ENCODE measurements around the gene DGKE. TPM values are rescaled to one million over a fixed set of nuclear protein-coding genes. Genes with fewer than 3 reads are reported as not detected.

Gene DGKE
- total and polyA plus RNA-seq, 3 experiments from 2014 or later: 4.9 to 30.5 (median 26.7) TPM

- Mint-ChIP-seq H3K27ac (no peak overlapping the region), H3K9me3 (no peaks in the 10 kb centered on the region)
These were observed 61.0 kb downstream of the DGKE start for GRCh38 chr17:56894859-56895455.

DNA sequence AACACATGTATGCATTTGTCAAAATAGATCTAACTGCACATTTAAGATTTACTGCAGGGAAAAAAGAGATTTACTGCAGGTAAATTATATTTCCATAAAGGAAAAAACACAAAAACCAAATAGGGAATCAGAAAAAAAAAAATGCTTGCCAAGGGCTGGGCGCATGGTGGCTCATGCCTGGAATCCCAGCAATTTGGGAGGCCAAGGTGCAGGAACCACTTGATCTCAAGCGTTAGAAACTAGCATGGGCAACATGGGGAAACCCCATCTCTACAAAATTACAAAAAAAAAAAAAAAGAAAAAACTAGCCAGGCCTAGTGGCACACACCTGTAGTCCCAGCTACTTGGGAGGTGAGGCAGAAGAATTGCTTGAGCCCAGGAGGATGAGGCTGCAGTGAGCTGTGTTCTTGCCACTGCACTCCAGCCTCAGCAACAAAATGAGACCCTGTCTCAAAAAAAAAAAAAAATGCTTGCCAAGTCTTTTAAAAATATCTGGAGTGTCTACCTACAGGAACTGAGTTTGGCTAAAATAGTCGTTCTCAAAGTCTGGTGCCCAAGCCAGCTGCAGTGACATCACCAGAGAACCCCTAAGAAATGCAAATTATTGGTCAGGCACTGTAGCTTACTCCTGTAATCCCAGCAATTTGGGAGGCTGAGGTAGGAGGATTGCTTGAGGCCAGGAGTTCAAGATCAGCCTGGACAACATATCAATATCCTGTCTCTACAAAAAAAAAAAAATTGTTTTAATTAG is 62.4 kb downstream of the DGKE start:
- no peak overlapping the region for H3K27ac ChIP-seq (ENCODE audit: low read depth, low read length)
- Mint-ChIP-seq H3K27ac (no peak overlapping the region), H3K4me1 (peaks cover 0 to 12% (median 4%) of the 10 kb centered on the region in 3 donors), H3K9me3 (no peaks in the 10 kb centered on the region), H3K27me3 (no peaks in the 10 kb centered on the region), H3K4me3 (no peak overlapping the region), H3K36me3 (peaks cover 20 to 96% (median 35%) of the 10 kb centered on the region in 3 donors)
- H3K4me1 ChIP-seq (ENCODE audit: insufficient read depth, low read length): no peaks in the 10 kb centered on the region
- POLR2A ChIA-PET: no interaction called here
- H3K4me3 ChIP-seq (ENCODE audit: low read length): no peak overlapping the region
- CTCF ChIA-PET: no interaction called here
- H3K27me3 ChIP-seq (ENCODE audit: insufficient read depth, low read length, poor library complexity, severe bottlenecking): no peaks in the 10 kb centered on the region
- H3K9me3 ChIP-seq (ENCODE audit: low read length): no peaks in the 10 kb centered on the region
- no peak for DNase-seq
- H3K36me3 ChIP-seq (ENCODE audit: insufficient read depth, low read length): peaks cover 56% of the 10 kb centered on the region

More at GRCh38 chr17:56894859-56895455, 61.0 kb downstream of the DGKE start:
- no peak for DNase-seq
- peaks cover 0 to 5% (median 2%) of the 10 kb centered on the region in 3 donors for H3K4me1 Mint-ChIP-seq
- no peaks in the 10 kb centered on the region for H3K27me3 Mint-ChIP-seq
- H3K4me1 ChIP-seq (ENCODE audit: insufficient read depth, low read length): no peaks in the 10 kb centered on the region
- H3K9me3 ChIP-seq (ENCODE audit: low read length): no peaks in the 10 kb centered on the region
- POLR2A ChIA-PET: no interaction called here
- H3K27ac ChIP-seq (ENCODE audit: low read depth, low read length): no peak overlapping the region
- no peak overlapping the region for H3K4me3 Mint-ChIP-seq
- H3K36me3 Mint-ChIP-seq: peaks cover 15 to 96% (median 33%) of the 10 kb centered on the region in 3 donors
- CTCF ChIA-PET: interaction anchor here (1.3 to 1.4 kb wide), 2 partner anchors 43 to 44 kb away, joined by 3 to 7 read pairs; no protein-coding TSS in a partner anchor
- no peak overlapping the region for H3K4me3 ChIP-seq (ENCODE audit: low read length)
- H3K36me3 ChIP-seq (ENCODE audit: insufficient read depth, low read length): peaks cover 49% of the 10 kb centered on the region
- H3K27me3 ChIP-seq (ENCODE audit: insufficient read depth, low read length, poor library complexity, severe bottlenecking): no peaks in the 10 kb centered on the region

GRCh38 chr17:56896968-56897359 is 63.0 kb downstream of the DGKE start:
- H3K9me3 ChIP-seq (ENCODE audit: low read length): no peaks in the 10 kb centered on the region
- H3K9me3 Mint-ChIP-seq: no peaks in the 10 kb centered on the region
- POLR2A ChIA-PET: no interaction called here
- DNase-seq: no peak
- H3K4me1 Mint-ChIP-seq: peaks cover 0 to 12% (median 4%) of the 10 kb centered on the region in 3 donors
- no peaks in the 10 kb centered on the region for H3K4me1 ChIP-seq (ENCODE audit: insufficient read depth, low read length)
- H3K4me3 Mint-ChIP-seq: no peak overlapping the region
- no peaks in the 10 kb centered on the region for H3K27me3 Mint-ChIP-seq
- H3K27ac Mint-ChIP-seq: peak overlapping the region in 3 of 8 donors; percentile 58 to 72 (median 58)
- no peak overlapping the region for H3K4me3 ChIP-seq (ENCODE audit: low read length)
- peaks cover 62% of the 10 kb centered on the region for H3K36me3 ChIP-seq (ENCODE audit: insufficient read depth, low read length)
- CTCF ChIA-PET: no interaction called here
- no peaks in the 10 kb centered on the region for H3K27me3 ChIP-seq (ENCODE audit: insufficient read depth, low read length, poor library complexity, severe bottlenecking)
- peaks cover 20 to 97% (median 35%) of the 10 kb centered on the region in 3 donors for H3K36me3 Mint-ChIP-seq
- H3K27ac ChIP-seq (ENCODE audit: low read depth, low read length): no peak overlapping the region

- no peak for DNase-seq
- H3K27ac Mint-ChIP-seq: peak overlapping the region in 4 of 8 donors; percentile 22 to 79 (median 44)
- Histone ChIP-seq H3K4me1 (ENCODE audit: insufficient read depth, low read length) (no peaks in the 10 kb centered on the region), H3K27ac (ENCODE audit: low read depth, low read length) (no peak overlapping the region), H3K36me3 (ENCODE audit: insufficient read depth, low read length) (peaks cover 66% of the 10 kb centered on the region), H3K27me3 (ENCODE audit: insufficient read depth, low read length, poor library complexity, severe bottlenecking) (no peaks in the 10 kb centered on the region), H3K4me3 (ENCODE audit: low read length) (no peak overlapping the region), H3K9me3 (ENCODE audit: low read length) (no peaks in the 10 kb centered on the region)
- ChIA-PET CTCF (no interaction called here), POLR2A (no interaction called here)
- peaks cover 13 to 97% (median 28%) of the 10 kb centered on the region in 3 donors for H3K36me3 Mint-ChIP-seq
- no peaks in the 10 kb centered on the region for H3K27me3 Mint-ChIP-seq
- H3K4me3 Mint-ChIP-seq: no peak overlapping the region
- peaks cover 0 to 10% (median 4%) of the 10 kb centered on the region in 3 donors for H3K4me1 Mint-ChIP-seq
- no peaks in the 10 kb centered on the region for H3K9me3 Mint-ChIP-seq
These were observed 63.9 kb downstream of the DGKE start for GRCh38 chr17:56897646-56898424.

DNA sequence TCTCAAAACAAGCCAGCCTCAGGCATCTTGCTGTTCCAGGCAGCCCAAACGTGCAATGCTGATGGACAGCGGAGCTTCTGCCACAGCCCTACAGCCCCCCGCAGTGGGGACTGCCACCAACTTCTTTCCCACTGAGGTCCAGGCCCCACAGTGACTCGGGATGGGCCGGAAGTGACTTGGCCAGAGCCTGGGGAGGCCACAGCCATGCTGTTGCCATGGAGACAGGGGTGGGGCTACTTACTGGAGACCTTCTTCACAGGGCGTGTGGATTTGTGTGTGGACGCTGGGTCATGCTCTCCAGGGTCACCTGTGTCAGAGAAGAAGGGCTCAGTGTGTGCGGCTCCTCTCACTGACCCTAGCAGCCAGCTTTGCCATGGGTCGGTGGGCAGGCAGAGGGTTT is 64.9 kb downstream of the DGKE start:
- Histone ChIP-seq H3K4me1 (ENCODE audit: insufficient read depth, low read length) (no peaks in the 10 kb centered on the region), H3K27ac (ENCODE audit: low read depth, low read length) (no peak overlapping the region), H3K9me3 (ENCODE audit: low read length) (no peaks in the 10 kb centered on the region), H3K36me3 (ENCODE audit: insufficient read depth, low read length) (peaks cover 71% of the 10 kb centered on the region), H3K4me3 (ENCODE audit: low read length) (no peak overlapping the region), H3K27me3 (ENCODE audit: insufficient read depth, low read length, poor library complexity, severe bottlenecking) (no peaks in the 10 kb centered on the region)
- H3K27ac Mint-ChIP-seq: no peak overlapping the region
- peaks cover under 1 to 10% (median 4%) of the 10 kb centered on the region in 3 donors for H3K4me1 Mint-ChIP-seq
- POLR2A ChIA-PET: no interaction called here
- peaks cover 15 to 96% (median 28%) of the 10 kb centered on the region in 3 donors for H3K36me3 Mint-ChIP-seq
- H3K27me3 Mint-ChIP-seq: no peaks in the 10 kb centered on the region
- H3K4me3 Mint-ChIP-seq: no peak overlapping the region
- no peaks in the 10 kb centered on the region for H3K9me3 Mint-ChIP-seq
- DNase-seq: no peak
- CTCF ChIA-PET: interaction anchor here (1.4 kb wide), 1 partner anchor 40 kb away, joined by 4 read pairs; no protein-coding TSS in a partner anchor

DNA sequence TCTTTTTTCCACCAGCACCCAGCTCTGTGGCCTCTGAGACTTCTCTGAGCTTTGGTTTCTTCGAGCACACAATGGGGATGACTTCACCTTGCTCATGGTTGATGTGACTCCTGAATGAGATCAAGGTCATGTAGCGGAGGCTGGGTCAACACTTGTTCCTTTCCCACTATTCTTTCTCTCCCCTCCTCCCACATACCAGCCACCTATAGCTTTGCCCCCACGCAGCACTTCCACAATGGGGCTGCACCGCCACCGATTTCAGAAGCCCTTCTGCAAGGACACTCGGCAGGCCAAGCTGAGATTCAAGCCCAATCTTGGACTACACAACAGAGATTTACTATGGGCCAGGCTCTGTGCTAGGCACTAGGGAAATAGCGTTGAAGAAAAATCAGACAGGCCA is 65.5 kb downstream of the DGKE start:
- peaks cover 20 to 96% (median 33%) of the 10 kb centered on the region in 3 donors for H3K36me3 Mint-ChIP-seq
- POLR2A ChIA-PET: no interaction called here

GRCh38 chr17:56902348-56902747 is 68.4 kb downstream of the DGKE start:
- H3K27me3 Mint-ChIP-seq: no peaks in the 10 kb centered on the region
- peaks cover 15 to 23% (median 20%) of the 10 kb centered on the region in 3 donors for H3K4me1 Mint-ChIP-seq
- CTCF ChIA-PET: no interaction called here
- Histone ChIP-seq H3K4me3 (ENCODE audit: low read length) (no peak overlapping the region), H3K27me3 (ENCODE audit: insufficient read depth, low read length, poor library complexity, severe bottlenecking) (no peaks in the 10 kb centered on the region), H3K36me3 (ENCODE audit: insufficient read depth, low read length) (peaks cover 77% of the 10 kb centered on the region), H3K27ac (ENCODE audit: low read depth, low read length) (no peak overlapping the region), H3K9me3 (ENCODE audit: low read length) (no peaks in the 10 kb centered on the region), H3K4me1 (ENCODE audit: insufficient read depth, low read length) (no peaks in the 10 kb centered on the region)
- POLR2A ChIA-PET: no interaction called here
- H3K9me3 Mint-ChIP-seq: no peaks in the 10 kb centered on the region
- no peak for DNase-seq
- no peak overlapping the region for H3K4me3 Mint-ChIP-seq
- H3K36me3 Mint-ChIP-seq: peaks cover 18 to 91% (median 42%) of the 10 kb centered on the region in 3 donors
- H3K27ac Mint-ChIP-seq: peak overlapping the region in 2 of 8 donors; percentile 35 to 93

More for the DNA sequence above, 65.5 kb downstream of the DGKE start:
- peaks cover 5 to 10% (median 6%) of the 10 kb centered on the region in 3 donors for H3K4me1 Mint-ChIP-seq
- Histone ChIP-seq H3K4me3 (ENCODE audit: low read length) (no peak overlapping the region), H3K36me3 (ENCODE audit: insufficient read depth, low read length) (peaks cover 77% of the 10 kb centered on the region), H3K27me3 (ENCODE audit: insufficient read depth, low read length, poor library complexity, severe bottlenecking) (no peaks in the 10 kb centered on the region), H3K27ac (ENCODE audit: low read depth, low read length) (no peak overlapping the region), H3K9me3 (ENCODE audit: low read length) (no peaks in the 10 kb centered on the region), H3K4me1 (ENCODE audit: insufficient read depth, low read length) (no peaks in the 10 kb centered on the region)
- peak overlapping the region in 2 of 8 donors; percentile 33 to 73 for H3K27ac Mint-ChIP-seq
- H3K27me3 Mint-ChIP-seq: no peaks in the 10 kb centered on the region
- CTCF ChIA-PET: interaction anchor here (1.4 kb wide), 1 partner anchor 40 kb away, joined by 4 read pairs; no protein-coding TSS in a partner anchor
- no peak overlapping the region for H3K4me3 Mint-ChIP-seq
- no peak for DNase-seq
- H3K9me3 Mint-ChIP-seq: no peaks in the 10 kb centered on the region

Measured in CD8-positive, alpha-beta memory T cell (primary cell).